Mesothelial cell of epicardium (in vitro differentiated cells): ENCODE measurements around the gene LY6G5C. TPM values are rescaled to one million over a fixed set of nuclear protein-coding genes. Genes with fewer than 3 reads are reported as not detected.

Source experiments
- DNase-seq, 2 experiments: peaks; one replicate each; pipeline ENCODE4 v3.0.0; 2021; ENCODE audit warnings: low spot score in 2 of 2; ENCODE audit not compliant: unreplicated experiment in 2 of 2
- H3K27ac Mint-ChIP-seq: 2 replicates; pipeline ENCODE4 v1.8.0; 2021; ENCODE audit warnings: mixed read lengths
- H3K27me3 Mint-ChIP-seq: 2 replicates; pipeline ENCODE4 v1.8.0; 2021; ENCODE audit warnings: low read depth, mixed read lengths
- H3K36me3 Mint-ChIP-seq: 2 replicates; pipeline ENCODE4 v1.8.0; 2021; ENCODE audit warnings: mixed read lengths
- H3K4me1 Mint-ChIP-seq: 2 replicates; pipeline ENCODE4 v1.8.0; 2021; ENCODE audit warnings: mixed read lengths
- H3K4me3 Mint-ChIP-seq: 2 replicates; pipeline ENCODE4 v1.8.0; 2021; ENCODE audit warnings: mild to moderate bottlenecking, moderate library complexity, mixed read lengths
- H3K9me3 Mint-ChIP-seq: 2 replicates; pipeline ENCODE4 v1.8.0; 2021; ENCODE audit warnings: mixed read lengths
- total RNA-seq: library from RNA; stranded (reverse); gene quantifications from 3 replicates; pipeline ENCODE4 v1.2.1, GENCODE V29; 2021
- TF ChIP-seq, protein P1 (sequence below): fragments of 200-600 bp; sonication (generic); IDR thresholded peaks from one replicate; pipeline ENCODE4 v1.5.0; 2021; ENCODE audit warnings: antibody characterized with exemption; ENCODE audit not compliant: unreplicated experiment

LY6G5C gene
- total RNA-seq, 1 donor from 2014 or later = 1.5 TPM

DNA sequence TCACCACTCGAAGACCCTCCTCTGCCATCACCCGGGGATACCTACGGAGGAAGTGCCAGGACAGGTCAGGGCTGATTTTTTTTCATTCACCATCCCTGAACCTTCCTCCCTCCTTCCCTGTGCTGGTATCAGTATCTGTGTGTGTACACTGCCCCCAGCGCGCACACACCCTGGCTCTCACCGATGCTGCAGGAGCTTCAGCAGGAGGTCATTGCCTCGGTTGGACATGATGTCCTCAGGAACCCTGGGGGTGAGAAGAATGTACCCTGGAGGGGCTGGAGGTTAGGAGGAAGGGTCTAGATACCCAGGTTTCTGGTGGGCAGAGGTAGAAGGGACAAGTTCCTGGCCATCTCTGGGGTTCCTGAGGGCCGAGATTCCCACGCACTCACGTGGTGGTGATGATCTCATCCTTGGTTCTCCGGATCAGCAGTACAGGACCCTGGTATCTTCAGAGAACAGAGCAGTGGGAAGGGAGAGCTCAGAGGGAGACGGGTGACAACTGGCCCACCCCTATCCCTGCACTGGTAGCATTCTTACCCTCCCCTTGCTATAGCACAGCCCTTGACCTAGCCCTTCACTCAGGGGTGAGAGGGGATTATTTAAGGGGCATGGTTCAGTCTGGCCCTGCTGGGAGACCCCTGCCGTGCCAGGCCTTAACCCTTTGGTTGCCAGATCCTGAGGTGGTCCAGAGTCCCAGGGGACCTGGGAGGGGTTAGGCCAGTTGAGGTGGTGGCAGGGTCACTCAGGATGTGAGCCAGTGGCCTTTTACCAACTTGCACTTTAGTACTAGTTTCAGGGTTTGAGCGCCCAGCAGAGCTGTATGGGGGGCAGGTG is 7.2 kb upstream of the LY6G5C start:
- peaks cover 12% of the 10 kb centered on the region for H3K4me1 Mint-ChIP-seq
- H3K4me3 Mint-ChIP-seq = no peak overlapping the region
- TF ChIP-seq, protein P1, sequence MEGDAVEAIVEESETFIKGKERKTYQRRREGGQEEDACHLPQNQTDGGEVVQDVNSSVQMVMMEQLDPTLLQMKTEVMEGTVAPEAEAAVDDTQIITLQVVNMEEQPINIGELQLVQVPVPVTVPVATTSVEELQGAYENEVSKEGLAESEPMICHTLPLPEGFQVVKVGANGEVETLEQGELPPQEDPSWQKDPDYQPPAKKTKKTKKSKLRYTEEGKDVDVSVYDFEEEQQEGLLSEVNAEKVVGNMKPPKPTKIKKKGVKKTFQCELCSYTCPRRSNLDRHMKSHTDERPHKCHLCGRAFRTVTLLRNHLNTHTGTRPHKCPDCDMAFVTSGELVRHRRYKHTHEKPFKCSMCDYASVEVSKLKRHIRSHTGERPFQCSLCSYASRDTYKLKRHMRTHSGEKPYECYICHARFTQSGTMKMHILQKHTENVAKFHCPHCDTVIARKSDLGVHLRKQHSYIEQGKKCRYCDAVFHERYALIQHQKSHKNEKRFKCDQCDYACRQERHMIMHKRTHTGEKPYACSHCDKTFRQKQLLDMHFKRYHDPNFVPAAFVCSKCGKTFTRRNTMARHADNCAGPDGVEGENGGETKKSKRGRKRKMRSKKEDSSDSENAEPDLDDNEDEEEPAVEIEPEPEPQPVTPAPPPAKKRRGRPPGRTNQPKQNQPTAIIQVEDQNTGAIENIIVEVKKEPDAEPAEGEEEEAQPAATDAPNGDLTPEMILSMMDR = no peak
- no peak overlapping the region for H3K27ac Mint-ChIP-seq
- H3K9me3 Mint-ChIP-seq = no peaks in the 10 kb centered on the region
- DNase-seq = no peak
- no peaks in the 10 kb centered on the region for H3K27me3 Mint-ChIP-seq
- H3K36me3 Mint-ChIP-seq = peaks cover 34% of the 10 kb centered on the region

DNA sequence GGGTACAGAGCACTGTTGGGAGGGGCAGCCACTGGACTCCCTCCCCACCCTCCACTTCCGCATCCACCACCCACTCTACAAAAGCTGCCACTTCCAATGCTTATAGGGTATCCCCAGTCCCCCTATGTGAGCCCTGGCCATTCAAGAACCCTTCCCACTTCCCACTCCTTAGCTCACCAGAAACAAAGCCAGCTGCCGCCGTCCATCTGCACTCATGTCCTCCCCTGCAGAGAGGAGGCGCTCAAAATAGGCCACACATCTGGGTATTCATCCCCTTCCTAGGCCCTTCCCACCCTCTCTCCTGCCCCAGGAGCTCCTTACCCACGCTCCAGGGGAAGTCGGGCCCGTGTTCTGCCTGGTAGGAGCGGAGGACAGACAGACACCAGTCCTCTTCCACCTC is 6.5 kb upstream of the LY6G5C start:
- H3K27me3 Mint-ChIP-seq = no peaks in the 10 kb centered on the region
- H3K27ac Mint-ChIP-seq = no peak overlapping the region
- no peak for DNase-seq
- peaks cover 28% of the 10 kb centered on the region for H3K36me3 Mint-ChIP-seq
- H3K4me3 Mint-ChIP-seq = no peak overlapping the region
- H3K9me3 Mint-ChIP-seq = no peaks in the 10 kb centered on the region
- TF ChIP-seq, protein P1 = no peak
- H3K4me1 Mint-ChIP-seq = peaks cover 13% of the 10 kb centered on the region

DNA sequence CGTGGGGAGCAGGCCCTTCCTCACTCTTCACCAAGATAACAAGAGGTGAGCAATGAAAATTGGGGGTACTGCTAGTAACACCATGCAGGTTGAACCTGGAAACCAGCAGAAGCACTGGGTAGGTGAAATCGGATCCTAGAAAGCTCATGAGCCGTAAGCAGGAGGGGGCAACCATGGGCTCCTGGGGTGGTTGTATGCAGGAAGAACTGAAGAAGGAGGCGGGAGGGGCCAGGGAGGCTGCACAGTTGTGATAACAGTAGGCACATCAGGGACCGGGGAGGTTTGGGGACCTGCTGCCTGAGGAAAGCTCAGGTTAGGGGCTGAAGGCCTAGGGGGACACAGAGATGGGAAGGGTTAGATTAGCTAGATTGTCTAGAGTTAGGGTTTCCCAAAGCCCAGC is 5.6 kb upstream of the LY6G5C start:
- Mint-ChIP-seq H3K4me3 (no peak overlapping the region), H3K4me1 (peaks cover 16% of the 10 kb centered on the region), H3K36me3 (peaks cover 26% of the 10 kb centered on the region), H3K27ac (no peak overlapping the region), H3K27me3 (no peaks in the 10 kb centered on the region), H3K9me3 (no peaks in the 10 kb centered on the region)
- no peak for DNase-seq
- TF ChIP-seq, protein P1 = no peak

DNA sequence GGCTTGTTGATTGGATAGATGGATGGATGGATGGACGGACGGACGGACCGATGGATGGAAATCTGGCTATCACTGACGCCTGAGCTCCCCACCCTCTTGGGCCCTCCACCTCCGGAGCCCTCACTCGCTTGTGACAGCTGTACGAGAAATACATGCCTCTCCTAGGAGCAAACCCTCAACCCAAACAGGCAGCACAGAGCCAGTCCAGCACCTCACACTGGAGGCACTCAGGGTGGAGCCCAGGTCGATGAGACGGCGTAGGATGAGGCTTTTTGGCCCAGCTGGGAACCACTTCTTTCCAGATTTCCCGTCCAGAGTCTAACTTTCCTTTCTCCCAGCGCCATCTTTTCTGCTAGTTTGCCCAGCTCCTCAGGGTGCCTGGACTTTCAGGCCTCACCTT is 2.7 kb upstream of the LY6G5C start:
- Mint-ChIP-seq H3K27me3 (no peaks in the 10 kb centered on the region), H3K4me1 (peaks cover 22% of the 10 kb centered on the region), H3K4me3 (peak overlapping the region; percentile 80), H3K27ac (peak overlapping the region; percentile 68), H3K36me3 (peaks cover 19% of the 10 kb centered on the region), H3K9me3 (no peaks in the 10 kb centered on the region)
- TF ChIP-seq, protein P1 = no peak
- DNase-seq = no peak

DNA sequence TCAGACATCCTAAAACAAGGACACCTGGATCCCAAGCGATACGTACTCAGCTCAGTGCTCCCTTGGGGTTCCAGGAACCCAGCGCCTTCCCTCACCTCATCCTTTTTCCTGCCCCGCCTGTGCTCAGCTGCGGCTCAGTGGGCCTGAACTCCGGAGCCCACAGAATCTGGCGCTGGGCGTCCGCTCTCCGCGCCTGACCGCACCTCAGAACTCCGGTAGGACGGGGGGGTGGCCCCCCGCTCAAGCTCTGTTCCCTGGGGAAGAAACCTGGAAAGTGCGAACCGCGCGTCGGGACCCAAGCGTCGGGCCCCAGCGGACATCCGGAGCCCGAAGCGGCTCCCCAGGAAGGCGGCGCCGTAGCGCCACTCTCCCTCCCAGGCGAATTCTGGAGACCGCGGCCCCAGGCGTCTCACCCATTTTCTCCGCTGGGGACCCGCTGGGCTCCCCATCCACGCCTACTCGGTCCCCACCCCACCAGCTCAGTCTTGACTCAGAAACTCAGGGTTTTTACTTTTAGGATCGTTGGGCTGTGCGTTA is 336 bp upstream of the LY6G5C start:
- no peaks in the 10 kb centered on the region for H3K27me3 Mint-ChIP-seq
- peak in 1 of 2 experiments; percentile 54 for DNase-seq
- H3K36me3 Mint-ChIP-seq = peaks cover 6% of the 10 kb centered on the region
- H3K27ac Mint-ChIP-seq = peak overlapping the region; percentile 75
- TF ChIP-seq, protein P1 = no peak
- peak overlapping the region; percentile 80 for H3K4me3 Mint-ChIP-seq
- no peaks in the 10 kb centered on the region for H3K9me3 Mint-ChIP-seq
- H3K4me1 Mint-ChIP-seq = peaks cover 22% of the 10 kb centered on the region
